RWPE2 (cell line): ENCODE measurements around the gene HNRNPM.
A peak's percentile ranks its signal among the peaks of the same experiment; 100 is the strongest.

Source experiments
- ATAC-seq: fragments of 200-7000 bp; cut with Tn5 transposase; 3 replicates; pipeline ENCODE4 v1.9.1; 2021; ENCODE audit warnings: low read depth
- DNase-seq: peaks from one replicate; pipeline ENCODE4 v3.0.0-alpha.2; 2020; ENCODE audit warnings: low spot score
- H3K27ac ChIP-seq: fragments of 450-650 bp; 2 replicates; pipeline ENCODE4 v1.5.1; 2017; ENCODE audit warnings: mild to moderate bottlenecking; ENCODE audit not compliant: poor library complexity, severe bottlenecking
- H3K27me3 ChIP-seq: fragments of 250-450 bp; sonication (Bioruptor Pico); 2 replicates; pipeline ENCODE4 v1.5.1; 2021; ENCODE audit warnings: mild to moderate bottlenecking, moderate library complexity; ENCODE audit not compliant: insufficient read depth, poor library complexity, severe bottlenecking
- H3K36me3 ChIP-seq: fragments of 250-450 bp; sonication (Bioruptor Pico); 2 replicates; pipeline ENCODE4 v1.5.1; 2020; ENCODE audit warnings: low read depth, mild to moderate bottlenecking, moderate library complexity
- H3K4me1 ChIP-seq: fragments of 250-450 bp; sonication (Bioruptor Pico); 2 replicates; pipeline ENCODE4 v1.5.1; 2021; ENCODE audit warnings: mild to moderate bottlenecking, moderate library complexity; ENCODE audit not compliant: insufficient read depth, poor library complexity, severe bottlenecking
- H3K4me3 ChIP-seq: fragments of 250-450 bp; sonication (Bioruptor Pico); 2 replicates; pipeline ENCODE4 v1.5.1; 2021; ENCODE audit warnings: mild to moderate bottlenecking, moderate library complexity; ENCODE audit not compliant: severe bottlenecking
- H3K9me3 ChIP-seq: fragments of 250-450 bp; sonication (Bioruptor Pico); 2 replicates; pipeline ENCODE4 v1.5.1; 2021; ENCODE audit warnings: mild to moderate bottlenecking, moderate library complexity; ENCODE audit not compliant: severe bottlenecking
- CTCF ChIP-seq: fragments of 450-650 bp; IDR thresholded peaks from one replicate; pipeline ENCODE4 v1.5.1; 2017; ENCODE audit warnings: mild to moderate bottlenecking, moderate library complexity; ENCODE audit not compliant: poor library complexity, severe bottlenecking

The HNRNPM gene

GRCh38 chr19:8455018-8455417 lies 10.2 kb downstream of the HNRNPM start:
- Histone ChIP-seq H3K27ac (no peak overlapping the region), H3K27me3 (no peaks in the 10 kb centered on the region), H3K9me3 (no peaks in the 10 kb centered on the region), H3K4me3 (no peak overlapping the region), H3K36me3 (peaks cover 80% of the 10 kb centered on the region), H3K4me1 (peaks cover 44% of the 10 kb centered on the region)
- TF ChIP-seq CTCF: no peak
- ATAC-seq (no peak), DNase-seq (no peak)

- ATAC-seq (no peak), DNase-seq (no peak)
- Histone ChIP-seq H3K4me3 (no peak overlapping the region), H3K4me1 (peaks cover 45% of the 10 kb centered on the region), H3K27me3 (no peaks in the 10 kb centered on the region), H3K27ac (no peak overlapping the region), H3K9me3 (no peaks in the 10 kb centered on the region), H3K36me3 (peaks cover 85% of the 10 kb centered on the region)
- no peak for TF ChIP-seq CTCF
These were observed 11.3 kb downstream of the HNRNPM start for GRCh38 chr19:8456064-8456463.

- Histone ChIP-seq H3K27ac (no peak overlapping the region), H3K36me3 (peaks cover 85% of the 10 kb centered on the region), H3K4me1 (peaks cover 33% of the 10 kb centered on the region), H3K4me3 (no peak overlapping the region), H3K9me3 (no peaks in the 10 kb centered on the region), H3K27me3 (no peaks in the 10 kb centered on the region)
- TF ChIP-seq CTCF: no peak
- ATAC-seq (no peak), DNase-seq (no peak)
These were observed 12.4 kb downstream of the HNRNPM start for GRCh38 chr19:8457209-8457608.

- Histone ChIP-seq H3K27ac (peak overlapping the region; percentile 41), H3K36me3 (peaks cover 85% of the 10 kb centered on the region), H3K4me3 (no peak overlapping the region), H3K9me3 (no peaks in the 10 kb centered on the region), H3K4me1 (peaks cover 30% of the 10 kb centered on the region), H3K27me3 (no peaks in the 10 kb centered on the region)
- TF ChIP-seq CTCF: no peak
- DNase-seq (no peak), ATAC-seq (no peak)
These were observed 13.1 kb downstream of the HNRNPM start for GRCh38 chr19:8457827-8458226.

GRCh38 chr19:8458380-8458779 lies 13.6 kb downstream of the HNRNPM start:
- Histone ChIP-seq H3K9me3 (no peaks in the 10 kb centered on the region), H3K36me3 (peaks cover 85% of the 10 kb centered on the region), H3K4me1 (peaks cover 30% of the 10 kb centered on the region), H3K4me3 (no peak overlapping the region), H3K27ac (peak overlapping the region; percentile 41), H3K27me3 (no peaks in the 10 kb centered on the region)
- ATAC-seq (0 out of 3 replicates have a peak, but pooled peaks have one; percentile 24), DNase-seq (no peak)
- TF ChIP-seq CTCF: no peak
